Hippocampal formation (tissue), 2 donors: Measurements from ENCODE around the gene STAT4.

Source experiments
- DNase-seq, 2 donors: peaks; one replicate each; lab custom pipeline; 2025; lab: John Stamatoyannopoulos, UW

STAT4 gene

GRCh38 chr2:191081411-191082155 lies 69.2 kb downstream of the STAT4 start:
- DNase-seq = no peak

- DNase-seq = no peak
Measured at GRCh38 chr2:191078165-191078867, 72.5 kb downstream of the STAT4 start.

- DNase-seq = no peak
Measured at GRCh38 chr2:191070276-191070675, 80.5 kb downstream of the STAT4 start.

GRCh38 chr2:191069606-191070005 lies 81.2 kb downstream of the STAT4 start:
- no peak for DNase-seq

GRCh38 chr2:191066919-191067233 lies 83.9 kb downstream of the STAT4 start:
- DNase-seq = no peak

- no peak for DNase-seq
Measured at GRCh38 chr2:191066197-191066918, 84.4 kb downstream of the STAT4 start.

- DNase-seq = no peak
Measured at GRCh38 chr2:191065785-191066184, 85.0 kb downstream of the STAT4 start.

GRCh38 chr2:191064590-191064989 lies 86.2 kb downstream of the STAT4 start:
- no peak for DNase-seq

GRCh38 chr2:191063584-191063983 lies 87.2 kb downstream of the STAT4 start:
- DNase-seq = no peak

GRCh38 chr2:191061381-191061980 lies 89.3 kb downstream of the STAT4 start:
- DNase-seq = no peak

GRCh38 chr2:191059308-191059707 lies 91.5 kb downstream of the STAT4 start:
- no peak for DNase-seq

GRCh38 chr2:191056228-191056627 lies 94.6 kb downstream of the STAT4 start:
- no peak for DNase-seq

GRCh38 chr2:191053256-191053655 lies 97.5 kb downstream of the STAT4 start:
- no peak for DNase-seq

- peak in 1 of 2 donors; percentile 22 for DNase-seq
Measured at GRCh38 chr2:191051825-191052778, 98.7 kb downstream of the STAT4 start.

GRCh38 chr2:191051177-191051576 lies 99.6 kb downstream of the STAT4 start:
- DNase-seq = no peak

GRCh38 chr2:191050640-191050987 lies 100.2 kb downstream of the STAT4 start:
- no peak for DNase-seq

GRCh38 chr2:191049728-191050639 lies 100.8 kb downstream of the STAT4 start:
- no peak for DNase-seq

GRCh38 chr2:191048073-191048472 lies 102.7 kb downstream of the STAT4 start:
- DNase-seq = no peak

- no peak for DNase-seq
Measured at GRCh38 chr2:191045141-191045540, 105.7 kb downstream of the STAT4 start.

GRCh38 chr2:191043438-191043837 lies 107.4 kb downstream of the STAT4 start:
- DNase-seq = no peak
